Natural killer cell treated with Interleukin-12 subunit alpha and Interleukin-12 subunit beta and Interleukin-15 and Interleukin-18, amount 100 ng/mL, for 72 hours (primary cell): ENCODE results near the gene PTCD2. TPM values are rescaled to one million over a fixed set of nuclear protein-coding genes. Genes with fewer than 3 reads are reported as not detected.

Experiments
- ATAC-seq, 2 donors: fragments of 150-1000 bp; cut with Tn5 transposase in 1 of 2; sonication (Bioruptor Pico), chemical (Tn5 transposase) in 1 of 2; 2 replicates each; pipeline ENCODE4 v1.10.0; 2021
- DNase-seq: peaks from one replicate; pipeline ENCODE4 v3.0.0; 2022; ENCODE audit warnings: low spot score
- H3K27ac Mint-ChIP-seq, 2 donors: 1 replicate in 1 of 2; 2 replicates in 1 of 2; pipeline ENCODE4 v1.8.0; 2022; ENCODE audit warnings: mixed read lengths in 2 of 2, mild to moderate bottlenecking in 1 of 2, moderate library complexity in 1 of 2
- H3K27me3 Mint-ChIP-seq, 2 donors: 1 replicate in 1 of 2; 2 replicates in 1 of 2; pipeline ENCODE4 v1.8.0; 2022; ENCODE audit warnings: mixed read lengths in 2 of 2
- H3K36me3 Mint-ChIP-seq: one replicate; pipeline ENCODE4 v1.8.0; 2022; ENCODE audit warnings: mixed read lengths
- H3K4me1 Mint-ChIP-seq, 2 donors: 1 replicate in 1 of 2; 2 replicates in 1 of 2; pipeline ENCODE4 v1.8.0; 2022; ENCODE audit warnings: low read depth in 2 of 2, mixed read lengths in 2 of 2, mild to moderate bottlenecking in 1 of 2
- H3K4me3 Mint-ChIP-seq: one replicate; pipeline ENCODE4 v1.8.0; 2022; ENCODE audit warnings: mixed read lengths
- H3K9me3 Mint-ChIP-seq: 2 replicates; pipeline ENCODE4 v1.8.0; 2022; ENCODE audit warnings: mixed read lengths
- total RNA-seq, 2 donors: library from RNA; stranded (reverse); gene quantifications; one replicate each; pipeline ENCODE4 v1.2.3, GENCODE V29; 2022

PTCD2 gene
- total RNA-seq, 2 donors from 2014 or later = 8.0 to 11.3 TPM

- no peak overlapping the region for H3K4me3 Mint-ChIP-seq
- ATAC-seq (no peak), DNase-seq (no peak)
- H3K9me3 Mint-ChIP-seq = no peaks in the 10 kb centered on the region
- peaks cover 5 to 23% of the 10 kb centered on the region in 2 donors for H3K27me3 Mint-ChIP-seq
- no peaks in the 10 kb centered on the region for H3K36me3 Mint-ChIP-seq
- no peak overlapping the region for H3K27ac Mint-ChIP-seq
- H3K4me1 Mint-ChIP-seq = no peaks in the 10 kb centered on the region
Observed at GRCh38 chr5:72407541-72407940, 87.4 kb downstream of the PTCD2 start.

GRCh38 chr5:72408127-72408526 is 88.0 kb downstream of the PTCD2 start:
- Mint-ChIP-seq H3K4me1 (no peaks in the 10 kb centered on the region), H3K27me3 (peaks cover 5 to 23% of the 10 kb centered on the region in 2 donors), H3K4me3 (no peak overlapping the region), H3K27ac (no peak overlapping the region), H3K9me3 (no peaks in the 10 kb centered on the region), H3K36me3 (no peaks in the 10 kb centered on the region)
- ATAC-seq (no peak), DNase-seq (no peak)

GRCh38 chr5:72408603-72409002 is 88.4 kb downstream of the PTCD2 start:
- Mint-ChIP-seq H3K4me1 (no peaks in the 10 kb centered on the region), H3K9me3 (no peaks in the 10 kb centered on the region), H3K27ac (no peak overlapping the region), H3K4me3 (no peak overlapping the region), H3K36me3 (no peaks in the 10 kb centered on the region), H3K27me3 (peaks cover 5 to 23% of the 10 kb centered on the region in 2 donors)
- DNase-seq (no peak), ATAC-seq (no peak)

GRCh38 chr5:72410688-72411295 is 90.6 kb downstream of the PTCD2 start:
- DNase-seq (no peak), ATAC-seq (no peak)
- no peaks in the 10 kb centered on the region for H3K9me3 Mint-ChIP-seq
- no peak overlapping the region for H3K4me3 Mint-ChIP-seq
- no peaks in the 10 kb centered on the region for H3K36me3 Mint-ChIP-seq
- H3K27ac Mint-ChIP-seq = no peak overlapping the region
- H3K4me1 Mint-ChIP-seq = no peaks in the 10 kb centered on the region
- H3K27me3 Mint-ChIP-seq = peaks cover 5 to 11% of the 10 kb centered on the region in 2 donors

- Mint-ChIP-seq H3K9me3 (no peaks in the 10 kb centered on the region), H3K4me3 (no peak overlapping the region), H3K36me3 (no peaks in the 10 kb centered on the region), H3K4me1 (no peaks in the 10 kb centered on the region), H3K27ac (no peak overlapping the region), H3K27me3 (peaks cover 4 to 5% of the 10 kb centered on the region in 2 donors)
- DNase-seq = no peak
- no peak for ATAC-seq
Observed at GRCh38 chr5:72412283-72413055, 92.3 kb downstream of the PTCD2 start.

- Mint-ChIP-seq H3K27me3 (peaks cover 0 to 3% of the 10 kb centered on the region in 2 donors), H3K9me3 (no peaks in the 10 kb centered on the region), H3K27ac (no peak overlapping the region), H3K36me3 (no peaks in the 10 kb centered on the region), H3K4me1 (no peaks in the 10 kb centered on the region), H3K4me3 (no peak overlapping the region)
- no peak for ATAC-seq
- no peak for DNase-seq
Observed at GRCh38 chr5:72415616-72416325, 95.6 kb downstream of the PTCD2 start.

- Mint-ChIP-seq H3K27me3 (peaks cover 3 to 11% of the 10 kb centered on the region in 2 donors), H3K36me3 (no peaks in the 10 kb centered on the region), H3K9me3 (no peaks in the 10 kb centered on the region), H3K4me3 (no peak overlapping the region), H3K4me1 (no peaks in the 10 kb centered on the region), H3K27ac (no peak overlapping the region)
- DNase-seq = no peak
- ATAC-seq = peak; percentile 9 to 48
Observed at GRCh38 chr5:72417333-72418062, 97.3 kb downstream of the PTCD2 start.

Other genes with a start within 250 kb of the PTCD2 start
- gene MAP1B, start 212.9 kb upstream of the PTCD2 start, total RNA-seq = under 1 TPM; 0.06 to 0.14 TPM
- 10 to 100 TPM; 43.1 to 61.0 TPM for gene MRPS27, start 133 bp upstream of the PTCD2 start, total RNA-seq
- not detected for gene ZNF366, start 187.0 kb downstream of the PTCD2 start, total RNA-seq